Trophoblast cell (in vitro differentiated cells and primary cell): ENCODE measurements around the gene UBAC2.

ENCODE experiments used
- DNase-seq, 2 donors: peaks; one replicate each; pipeline ENCODE4 v3.0.0-alpha.2; 2016
- H2AFZ ChIP-seq: 2 replicates; pipeline ENCODE4 v1.6.1; 2013; ENCODE audit warnings: low read length, moderate library complexity, mild to moderate bottlenecking; ENCODE audit not compliant: insufficient read depth, poor library complexity
- H2AK5ac ChIP-seq: 2 replicates; pipeline ENCODE4 v1.6.1; 2013; ENCODE audit warnings: mild to moderate bottlenecking, low read length
- H2BK120ac ChIP-seq: 2 replicates; pipeline ENCODE4 v1.6.1; 2013; ENCODE audit warnings: low read length, mild to moderate bottlenecking, moderate library complexity; ENCODE audit not compliant: insufficient read depth, poor library complexity
- H2BK12ac ChIP-seq: 2 replicates; pipeline ENCODE4 v1.6.1; 2013; ENCODE audit warnings: mild to moderate bottlenecking, low read length, moderate library complexity
- H2BK5ac ChIP-seq: 2 replicates; pipeline ENCODE4 v1.6.1; 2013; ENCODE audit warnings: low read length, low read depth, moderate library complexity, mild to moderate bottlenecking; ENCODE audit not compliant: poor library complexity
- H3K14ac ChIP-seq: 2 replicates; pipeline ENCODE4 v1.6.1; 2013; ENCODE audit warnings: mild to moderate bottlenecking, low read length
- H3K18ac ChIP-seq: 2 replicates; pipeline ENCODE4 v1.6.1; 2013; ENCODE audit warnings: mild to moderate bottlenecking, low read length
- H3K23ac ChIP-seq: 2 replicates; pipeline ENCODE4 v1.6.1; 2013; ENCODE audit warnings: low read length
- H3K27ac ChIP-seq: 2 replicates; pipeline ENCODE4 v1.5.1; 2013; ENCODE audit warnings: low read depth, mild to moderate bottlenecking, inconsistent platforms, low read length, moderate library complexity
- H3K27me3 ChIP-seq: 2 replicates; pipeline ENCODE4 v1.6.1; 2013; ENCODE audit warnings: inconsistent platforms, mild to moderate bottlenecking, low read length, moderate library complexity; ENCODE audit not compliant: insufficient read depth
- H3K36me3 ChIP-seq, 2 experiments: 1 replicate in 1 of 2; 2 replicates in 1 of 2; pipeline ENCODE4 v1.6.1; 2013; ENCODE audit warnings: low read length in 2 of 2, mild to moderate bottlenecking in 2 of 2, moderate library complexity in 1 of 2; ENCODE audit not compliant: insufficient read depth in 2 of 2, control insufficient read depth in 1 of 2
- H3K4ac ChIP-seq: 2 replicates; pipeline ENCODE4 v1.6.1; 2013; ENCODE audit warnings: low read depth, mild to moderate bottlenecking, low read length, moderate library complexity
- H3K4me1 ChIP-seq, 2 experiments: 1 replicate in 1 of 2; 2 replicates in 1 of 2; pipeline ENCODE4 v1.6.1; 2013; ENCODE audit warnings: low read length in 2 of 2, mild to moderate bottlenecking in 2 of 2, moderate library complexity in 1 of 2; ENCODE audit not compliant: insufficient read depth in 2 of 2, control insufficient read depth in 1 of 2
- H3K4me2 ChIP-seq: 2 replicates; pipeline ENCODE4 v1.6.1; 2013; ENCODE audit warnings: inconsistent platforms, mild to moderate bottlenecking, low read length, moderate library complexity
- H3K4me3 ChIP-seq: 2 replicates; pipeline ENCODE4 v1.5.1; 2013; ENCODE audit warnings: mild to moderate bottlenecking, low read depth, low read length, inconsistent platforms
- H3K79me1 ChIP-seq: one replicate; pipeline ENCODE4 v1.6.1; 2013; ENCODE audit warnings: low read length
- H3K79me2 ChIP-seq: 2 replicates; pipeline ENCODE4 v1.6.1; 2013; ENCODE audit warnings: low read length, mild to moderate bottlenecking; ENCODE audit not compliant: control insufficient read depth, insufficient read depth, poor library complexity
- H3K9ac ChIP-seq: 2 replicates; pipeline ENCODE4 v1.6.1; 2013; ENCODE audit warnings: mild to moderate bottlenecking, low read length
- H3K9me3 ChIP-seq: 2 replicates; pipeline ENCODE4 v1.6.1; 2013; ENCODE audit warnings: low read depth, mild to moderate bottlenecking, control low read depth, inconsistent platforms, low read length; ENCODE audit not compliant: insufficient read depth
- H4K12ac ChIP-seq: 2 replicates; pipeline ENCODE4 v1.6.1; 2013; ENCODE audit warnings: low read depth, mild to moderate bottlenecking, low read length, moderate library complexity
- H4K8ac ChIP-seq: 2 replicates; pipeline ENCODE4 v1.6.1; 2013; ENCODE audit warnings: low read depth, mild to moderate bottlenecking, low read length, moderate library complexity
- H4K91ac ChIP-seq: one replicate; pipeline ENCODE4 v1.6.1; 2013; ENCODE audit warnings: low read depth, mild to moderate bottlenecking, low read length, moderate library complexity
- WGBS: extraction: QIAGEN DNeasy Blood & Tissue Kit; methylation state at CpG from one replicate; pipeline ENCODE4 v1.1.7; 2013; ENCODE audit warnings: missing lambda C conversion rate; ENCODE audit not compliant: insufficient read length, insufficient coverage; ENCODE audit errors: extremely low coverage; 5-methylcytosine and 5-hydroxymethylcytosine counted together

Gene UBAC2

DNA sequence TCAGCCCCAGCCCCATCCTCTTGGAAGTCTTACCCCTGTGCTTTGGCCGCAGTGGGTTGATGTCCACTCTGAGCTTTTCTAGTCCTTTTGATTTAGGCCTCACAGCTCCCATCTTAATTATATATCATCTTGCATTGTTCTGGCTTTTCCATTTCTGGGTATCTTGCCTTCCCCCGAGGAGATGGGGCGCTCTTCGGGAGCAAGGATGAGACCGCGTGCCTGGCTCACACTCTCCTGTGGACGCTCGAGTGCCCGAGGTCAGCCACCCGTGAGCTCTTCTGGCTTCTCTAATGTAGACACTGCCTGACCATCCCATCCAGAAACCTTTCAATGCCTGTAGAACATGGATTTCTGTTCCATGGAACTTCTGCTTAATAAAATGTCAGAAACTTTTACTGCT lies 160.0 kb downstream of the UBAC2 start:
- H3K27me3 ChIP-seq: no peaks in the 10 kb centered on the region
- no peak overlapping the region for H4K12ac ChIP-seq
- H3K79me1 ChIP-seq: no peaks in the 10 kb centered on the region
- H2AK5ac ChIP-seq: no peak overlapping the region
- H2BK12ac ChIP-seq: no peak overlapping the region
- no peak overlapping the region for H3K14ac ChIP-seq
- H3K23ac ChIP-seq: no peak overlapping the region
- H2BK5ac ChIP-seq: no peak overlapping the region
- H3K9me3 ChIP-seq: no peaks in the 10 kb centered on the region
- H4K8ac ChIP-seq: no peak overlapping the region
- H4K91ac ChIP-seq: no peak overlapping the region
- no peak overlapping the region for H3K4ac ChIP-seq
- no peak overlapping the region for H3K27ac ChIP-seq
- H2AFZ ChIP-seq: no peak overlapping the region
- no peaks in the 10 kb centered on the region for H3K79me2 ChIP-seq
- H2BK120ac ChIP-seq: no peak overlapping the region
- WGBS: no CpG with 5 or more reads among the region's 10 CpGs
- H3K4me3 ChIP-seq: no peak overlapping the region
- H3K18ac ChIP-seq: no peak overlapping the region
- peaks cover 3 to 4% of the 10 kb centered on the region in 2 experiments for H3K4me1 ChIP-seq
- H3K36me3 ChIP-seq: peaks cover 3 to 11% of the 10 kb centered on the region in 2 experiments
- DNase-seq: no peak
- H3K9ac ChIP-seq: no peak overlapping the region
- H3K4me2 ChIP-seq: no peak overlapping the region

DNA sequence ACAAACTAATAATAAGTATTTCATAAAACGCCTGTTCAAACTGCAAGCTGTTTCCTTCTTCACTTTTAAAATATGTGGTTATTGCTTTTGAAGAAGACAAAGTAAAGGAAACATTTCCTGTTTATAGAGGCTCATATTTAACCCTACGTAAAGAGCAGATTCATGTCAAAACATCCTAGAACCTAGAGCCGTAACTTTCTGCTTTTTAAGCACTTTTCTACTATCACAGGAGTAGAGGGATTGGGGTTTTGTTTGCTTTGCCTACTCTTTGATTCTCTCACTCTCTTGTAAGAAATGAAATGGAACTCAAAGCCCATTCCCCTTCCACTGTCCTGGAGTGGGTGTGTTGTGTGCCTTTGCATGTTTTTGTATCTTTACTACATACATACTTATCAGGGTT lies 160.5 kb downstream of the UBAC2 start:
- Histone ChIP-seq H3K36me3 (peaks cover 3 to 11% of the 10 kb centered on the region in 2 experiments), H4K12ac (no peak overlapping the region), H3K9ac (no peak overlapping the region), H3K4me3 (no peak overlapping the region), H2BK5ac (no peak overlapping the region), H3K79me2 (no peaks in the 10 kb centered on the region), H3K27me3 (no peaks in the 10 kb centered on the region), H2AK5ac (no peak overlapping the region), H3K4me1 (peaks cover under 1% of the 10 kb centered on the region in 2 experiments), H4K8ac (no peak overlapping the region), H2BK12ac (no peak overlapping the region), H3K79me1 (no peaks in the 10 kb centered on the region), H3K14ac (no peak overlapping the region), H3K4me2 (no peak overlapping the region), H4K91ac (no peak overlapping the region), H2BK120ac (no peak overlapping the region), H3K18ac (no peak overlapping the region), H3K27ac (no peak overlapping the region), H2AFZ (no peak overlapping the region), H3K9me3 (no peaks in the 10 kb centered on the region), H3K23ac (no peak overlapping the region), H3K4ac (no peak overlapping the region)
- WGBS: no CpG with 5 or more reads among the region's 3 CpGs
- no peak for DNase-seq

- peaks cover 0 to 2% of the 10 kb centered on the region in 2 experiments for H3K4me1 ChIP-seq
- no CpG with 5 or more reads among the region's 1 CpG for WGBS
- no peak overlapping the region for H3K4me2 ChIP-seq
- H4K8ac ChIP-seq: no peak overlapping the region
- H3K36me3 ChIP-seq: peaks cover 3 to 9% of the 10 kb centered on the region in 2 experiments
- H3K18ac ChIP-seq: no peak overlapping the region
- H4K12ac ChIP-seq: no peak overlapping the region
- no peak overlapping the region for H3K23ac ChIP-seq
- no peaks in the 10 kb centered on the region for H3K27me3 ChIP-seq
- no peak overlapping the region for H2AK5ac ChIP-seq
- H3K27ac ChIP-seq: no peak overlapping the region
- no peak overlapping the region for H2AFZ ChIP-seq
- H3K4ac ChIP-seq: no peak overlapping the region
- no peak overlapping the region for H4K91ac ChIP-seq
- H3K79me2 ChIP-seq: no peaks in the 10 kb centered on the region
- no peak overlapping the region for H3K4me3 ChIP-seq
- no peaks in the 10 kb centered on the region for H3K9me3 ChIP-seq
- H3K9ac ChIP-seq: no peak overlapping the region
- no peak overlapping the region for H2BK12ac ChIP-seq
- no peak overlapping the region for H3K14ac ChIP-seq
- H2BK120ac ChIP-seq: no peak overlapping the region
- H3K79me1 ChIP-seq: no peaks in the 10 kb centered on the region
- no peak overlapping the region for H2BK5ac ChIP-seq
- no peak for DNase-seq
These were observed 161.7 kb downstream of the UBAC2 start for GRCh38 chr13:99362362-99362761.

DNA sequence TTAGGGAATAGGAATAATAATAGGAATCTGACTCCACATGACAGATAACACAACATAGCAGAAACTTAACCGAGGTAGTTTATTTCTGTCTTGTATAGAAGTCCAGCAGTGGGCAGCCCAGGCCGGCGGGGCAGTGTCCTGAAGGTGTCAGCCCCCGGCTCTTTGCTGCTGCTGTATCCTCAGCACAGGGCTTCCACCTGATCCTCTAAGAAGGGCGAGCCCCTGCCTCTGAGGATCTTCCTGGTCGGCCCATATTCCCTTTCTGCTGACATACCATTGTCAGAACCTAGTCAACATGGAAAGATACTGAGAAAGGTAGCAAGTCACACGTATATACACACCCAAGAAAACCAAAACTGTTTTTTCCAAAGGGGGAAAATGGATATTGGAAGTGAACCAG lies 162.7 kb downstream of the UBAC2 start:
- Histone ChIP-seq H3K79me1 (no peaks in the 10 kb centered on the region), H3K23ac (no peak overlapping the region), H2AK5ac (no peak overlapping the region), H3K4me2 (no peak overlapping the region), H3K27me3 (no peaks in the 10 kb centered on the region), H3K36me3 (peaks cover 0 to 3% of the 10 kb centered on the region in 2 experiments), H3K18ac (no peak overlapping the region), H3K9ac (no peak overlapping the region), H3K4me3 (no peak overlapping the region), H3K4me1 (peaks cover 0 to 2% of the 10 kb centered on the region in 2 experiments), H4K91ac (no peak overlapping the region), H2AFZ (no peak overlapping the region), H2BK5ac (no peak overlapping the region), H3K4ac (no peak overlapping the region), H4K8ac (no peak overlapping the region), H3K27ac (no peak overlapping the region), H2BK120ac (no peak overlapping the region), H3K9me3 (no peaks in the 10 kb centered on the region), H4K12ac (no peak overlapping the region), H2BK12ac (no peak overlapping the region), H3K79me2 (no peaks in the 10 kb centered on the region), H3K14ac (no peak overlapping the region)
- WGBS: no CpG with 5 or more reads among the region's 7 CpGs
- no peak for DNase-seq
